GM12875 (cell line): Measurements from ENCODE around the gene ADRA1B.
"Not testable (repeated sequence)": the region's sequence is repeated elsewhere in the genome, so short reads cannot be mapped to it uniquely, and the experiment has no call there.

ENCODE experiments used
- H3K4me3 ChIP-seq: one replicate; pipeline ENCODE4 v1.5.1; 2011; ENCODE audit warnings: low read depth, low read length, control low read depth
- CTCF ChIP-seq: IDR thresholded peaks from 2 replicates; pipeline ENCODE4 v1.5.1; 2011; ENCODE audit warnings: low read depth, mild to moderate bottlenecking, control low read depth, inconsistent platforms, low read length, moderate library complexity, borderline replicate concordance; ENCODE audit not compliant: insufficient read depth

ADRA1B gene

GRCh38 chr5:160001457-160001856 lies 85.2 kb downstream of the ADRA1B start:
- H3K4me3 ChIP-seq = no peak overlapping the region
- no peak for TF ChIP-seq CTCF

- no peak for TF ChIP-seq CTCF
- no peak overlapping the region for H3K4me3 ChIP-seq
These were observed 91.2 kb downstream of the ADRA1B start for GRCh38 chr5:160007514-160007913.

GRCh38 chr5:160008529-160008876 lies 92.2 kb downstream of the ADRA1B start:
- H3K4me3 ChIP-seq = not testable (repeated sequence)

GRCh38 chr5:160008877-160009590 lies 92.8 kb downstream of the ADRA1B start, which contains the start of gene TTC1:
Gene TTC1 (plus strand): TSS chr5:160009139. CDS start chr5:160010529, 1,390 bp downstream.
- no peak for TF ChIP-seq CTCF
- H3K4me3 ChIP-seq = peak within 1 kb of the TSS; percentile 93

- H3K4me3 ChIP-seq = peak overlapping the region; percentile 93
- no peak for TF ChIP-seq CTCF
These were observed 93.3 kb downstream of the ADRA1B start for GRCh38 chr5:160009591-160009989.

- no peak for TF ChIP-seq CTCF
- no peak overlapping the region for H3K4me3 ChIP-seq
These were observed 95.2 kb downstream of the ADRA1B start for GRCh38 chr5:160011471-160011870.

DNA sequence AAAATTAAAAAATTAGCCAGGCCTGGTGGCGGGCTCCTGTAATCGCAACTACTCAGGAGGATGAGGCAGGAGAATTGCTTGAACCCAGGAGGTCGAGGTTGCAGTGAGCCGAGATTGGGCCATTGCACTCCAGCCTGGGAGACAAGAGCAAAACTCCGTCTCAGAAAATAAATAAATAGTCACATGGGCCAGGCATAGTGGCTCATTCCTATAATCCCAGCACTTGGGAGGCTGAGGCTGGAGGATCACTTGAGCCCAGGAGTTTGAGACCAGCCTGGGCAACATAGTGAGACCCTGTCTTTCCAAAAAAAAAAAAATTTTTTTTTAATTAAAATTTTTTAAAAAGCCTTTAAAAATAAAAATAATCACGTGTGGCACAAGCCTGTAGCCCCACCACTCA lies 97.9 kb downstream of the ADRA1B start:
- H3K4me3 ChIP-seq = not testable (repeated sequence)

DNA sequence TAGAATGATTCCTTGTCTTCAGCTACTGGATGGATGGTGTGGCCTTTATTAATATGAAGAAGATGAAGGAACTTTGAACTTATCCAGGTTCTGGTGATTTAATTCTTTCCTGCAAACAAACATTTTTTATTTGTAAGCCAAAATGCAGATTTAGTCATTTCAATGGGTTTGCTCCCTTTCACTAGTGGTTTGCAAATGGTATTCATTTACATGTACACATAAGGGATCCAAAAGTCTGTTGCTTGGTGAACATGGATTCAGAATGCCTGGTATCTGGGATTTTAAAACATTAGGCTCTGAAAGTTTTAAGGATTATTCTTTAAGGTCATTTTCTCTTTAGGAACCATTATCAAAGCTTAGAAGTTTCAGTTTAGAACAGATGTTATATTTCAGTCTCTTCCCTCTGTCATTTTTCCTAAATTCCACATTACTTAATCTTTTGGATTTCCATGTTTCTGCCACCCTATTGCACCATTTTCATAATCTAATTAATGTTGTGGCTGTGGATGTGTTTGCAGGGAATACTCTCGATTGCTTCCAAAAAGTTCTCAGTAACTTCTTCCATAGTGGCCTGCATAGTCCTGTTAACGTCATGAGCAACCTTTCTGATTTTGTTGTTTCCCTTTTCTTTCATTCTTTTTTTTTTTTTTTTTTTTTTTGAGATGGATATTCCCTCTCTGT lies 102.8 kb downstream of the ADRA1B start:
- H3K4me3 ChIP-seq = no peak overlapping the region
- TF ChIP-seq CTCF = no peak
